MV-4-11 (cell line): ENCODE results near the gene PIK3C3.

Source experiments
- DNase-seq: peaks from one replicate; lab custom pipeline; 2025; lab: John Stamatoyannopoulos, UW

PIK3C3 gene

DNA sequence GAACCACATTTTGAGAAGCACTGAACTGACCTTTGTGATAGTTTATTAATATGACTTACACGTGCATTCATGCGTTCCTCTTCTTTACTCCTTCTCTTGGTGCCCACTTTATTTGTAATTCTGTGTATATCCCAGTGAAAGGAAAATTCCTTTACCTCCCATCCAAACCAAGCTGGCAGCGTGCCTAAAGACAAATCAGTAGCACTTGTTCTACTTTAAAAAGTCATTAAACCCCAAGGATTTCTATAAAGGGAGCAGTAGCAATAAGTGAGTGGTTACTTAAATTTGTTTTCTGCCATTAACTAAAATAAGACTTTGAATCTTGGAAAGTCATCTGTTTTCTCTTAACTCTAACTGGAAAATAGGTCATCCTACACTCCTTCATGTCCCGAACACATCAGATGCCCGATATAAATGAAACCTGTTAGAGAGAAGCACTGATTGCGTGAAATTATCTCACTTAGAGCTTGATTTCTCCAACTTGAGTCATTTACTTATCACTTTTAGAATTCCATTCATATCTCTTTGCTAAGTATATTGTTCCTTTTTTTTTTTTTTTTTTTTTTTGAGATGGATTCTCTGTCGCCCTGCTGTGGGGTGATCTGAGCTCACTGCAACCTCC is 10.7 kb downstream of the PIK3C3 start:
- no peak for DNase-seq

DNA sequence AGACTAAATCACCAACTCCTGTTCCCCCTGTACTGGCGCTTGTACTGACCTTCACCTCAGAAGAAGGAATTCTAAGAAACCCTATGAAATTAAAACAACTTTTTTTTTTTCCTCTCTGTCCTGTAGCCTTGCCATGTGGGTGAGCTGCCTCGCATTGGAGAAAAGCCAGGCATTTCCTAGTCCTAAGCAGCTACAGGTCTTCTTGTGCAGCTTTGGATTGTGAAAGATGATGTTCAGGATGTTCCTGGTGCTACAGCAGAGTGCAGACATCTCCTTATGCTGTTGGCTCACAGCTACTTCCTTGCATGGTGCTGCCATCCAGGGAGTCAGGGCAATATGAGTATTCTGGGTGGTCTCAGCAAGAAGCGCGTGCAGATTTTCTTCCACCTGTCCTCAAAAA is 11.9 kb downstream of the PIK3C3 start:
- DNase-seq, result no peak

DNA sequence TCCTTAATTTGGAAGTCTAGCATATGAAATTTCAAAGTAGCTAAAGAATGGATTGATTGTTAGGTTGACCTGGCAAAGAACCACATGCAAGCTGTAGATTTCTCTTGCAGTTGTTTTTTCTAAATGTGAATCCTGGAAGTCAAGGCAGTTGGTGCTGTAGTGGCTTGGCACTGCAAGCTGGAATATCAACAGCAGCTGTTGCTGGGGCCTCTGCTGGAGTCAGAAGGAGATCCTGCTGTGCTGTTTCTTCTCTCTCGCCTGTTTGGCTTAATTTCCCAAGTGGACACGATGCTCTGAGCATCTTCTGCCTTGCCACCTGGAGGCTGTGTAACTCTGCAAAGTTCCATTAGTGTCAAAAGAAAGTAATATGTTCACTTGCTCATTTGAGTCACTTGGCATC is 12.6 kb downstream of the PIK3C3 start:
- no peak for DNase-seq

DNA sequence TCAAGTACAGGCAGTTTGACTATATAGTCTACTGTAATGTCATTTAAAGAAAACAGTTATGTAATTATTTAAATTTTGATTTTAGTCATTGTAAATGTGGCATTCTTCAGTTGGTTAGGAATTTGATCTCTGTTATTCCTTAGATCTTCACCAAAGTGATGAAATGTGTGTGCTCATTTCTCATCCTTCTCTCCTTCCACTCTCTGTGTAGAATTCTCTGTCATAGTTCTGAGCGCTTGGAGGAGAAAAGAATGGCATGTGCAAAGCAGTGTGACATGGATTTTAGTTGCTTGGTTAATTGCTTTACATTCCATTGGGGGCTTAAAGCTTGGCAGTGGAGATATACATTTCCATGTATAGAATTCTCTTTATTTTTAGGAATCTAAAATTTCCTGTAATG is 14.8 kb downstream of the PIK3C3 start:
- DNase-seq, result no peak

DNA sequence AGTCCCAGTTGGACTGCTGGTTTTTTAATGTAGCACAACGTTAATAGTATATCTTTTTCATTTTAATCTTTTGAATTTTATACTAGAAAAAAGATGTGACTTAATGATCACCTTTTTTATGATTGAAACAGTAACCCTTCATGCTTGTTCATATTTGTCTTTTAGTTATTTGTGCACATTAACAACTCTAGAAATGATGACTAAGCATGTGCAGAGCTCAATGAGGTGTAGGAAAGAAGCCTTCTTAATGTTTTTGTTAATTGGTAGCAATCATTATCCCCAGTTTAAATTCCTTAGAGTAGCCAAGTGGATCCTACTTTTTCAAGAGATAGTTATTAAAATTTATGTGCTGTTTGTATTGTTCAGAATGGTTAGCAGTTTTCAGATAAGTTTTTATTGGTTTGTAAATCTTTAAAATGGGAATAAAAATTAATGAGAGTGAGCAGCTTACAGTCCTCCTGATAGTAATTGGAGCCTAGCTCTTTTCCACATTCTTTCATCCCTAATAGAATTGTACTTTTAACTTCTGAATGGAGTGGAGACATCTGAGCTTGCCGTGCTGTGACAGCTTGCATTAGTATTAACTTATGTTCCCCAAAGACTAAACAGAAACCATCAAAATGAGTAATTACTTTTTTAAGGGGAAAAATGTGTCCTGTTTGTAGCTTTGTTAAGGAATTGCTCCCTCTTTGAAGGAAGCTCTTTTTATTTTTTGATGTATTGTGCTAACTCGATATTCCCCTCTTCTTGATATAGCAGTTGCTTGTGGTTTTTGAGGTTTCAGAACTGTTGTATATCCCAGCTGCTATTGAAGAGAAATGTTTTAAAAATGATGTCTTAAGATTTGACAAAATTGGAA is 17.3 kb downstream of the PIK3C3 start:
- DNase-seq, result peak; percentile 52

DNA sequence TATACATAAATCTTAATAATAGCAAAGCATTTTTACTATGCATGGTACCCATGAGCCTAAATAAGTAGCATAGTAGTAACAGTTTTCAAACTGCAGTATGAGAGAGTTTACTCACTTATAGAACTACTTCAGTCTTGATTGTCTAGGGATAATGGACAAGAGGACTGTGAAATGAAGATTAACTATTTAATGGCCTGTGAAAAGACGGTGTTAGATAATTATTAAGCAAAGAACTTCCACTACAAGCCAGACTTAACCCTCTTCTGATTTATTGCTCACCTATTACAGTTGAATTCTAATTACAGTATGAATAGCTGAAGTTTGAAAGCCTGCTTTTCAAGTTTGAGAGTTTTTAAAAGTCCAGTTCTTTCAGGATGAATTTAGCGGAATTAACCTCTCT is 18.9 kb downstream of the PIK3C3 start:
- no peak for DNase-seq

DNA sequence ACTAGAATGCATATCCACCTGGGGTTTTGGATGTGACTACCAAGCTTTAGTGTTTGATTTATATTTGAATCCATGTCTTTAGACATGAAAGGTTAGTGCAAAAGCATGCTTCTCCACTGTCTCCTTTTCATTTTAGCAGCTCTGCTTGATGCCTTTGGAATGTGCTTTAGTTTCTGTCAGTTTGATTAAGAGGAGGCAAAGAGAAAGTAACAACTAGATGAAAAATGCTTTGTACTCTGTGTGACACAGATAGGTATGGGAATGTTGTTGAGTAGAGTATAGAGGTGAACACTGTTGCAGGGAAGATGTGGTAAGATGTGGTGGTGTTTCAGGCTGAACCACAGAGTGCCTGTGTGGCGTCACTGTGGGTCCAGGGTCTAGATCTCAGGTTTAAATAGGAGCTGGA is 19.8 kb downstream of the PIK3C3 start:
- no peak for DNase-seq

DNA sequence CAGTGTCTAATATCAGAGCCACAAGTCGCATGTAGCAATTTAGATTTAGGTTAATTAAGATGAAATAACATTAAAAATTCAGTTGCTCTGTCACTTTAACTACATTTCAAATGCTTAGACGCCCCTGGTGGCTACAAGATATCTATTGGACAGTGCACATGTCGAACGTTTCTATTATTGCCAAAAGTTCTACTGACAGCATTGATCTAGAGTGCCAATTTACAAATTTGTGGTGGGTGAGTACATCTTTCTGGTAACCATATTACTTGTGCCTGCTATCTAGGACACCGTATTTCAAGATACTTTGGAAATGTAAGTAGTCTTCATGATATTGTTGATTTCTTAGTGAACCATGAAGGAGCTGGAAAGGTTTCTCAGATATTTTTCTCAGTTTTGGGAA is 20.2 kb downstream of the PIK3C3 start:
- DNase-seq, result no peak

DNA sequence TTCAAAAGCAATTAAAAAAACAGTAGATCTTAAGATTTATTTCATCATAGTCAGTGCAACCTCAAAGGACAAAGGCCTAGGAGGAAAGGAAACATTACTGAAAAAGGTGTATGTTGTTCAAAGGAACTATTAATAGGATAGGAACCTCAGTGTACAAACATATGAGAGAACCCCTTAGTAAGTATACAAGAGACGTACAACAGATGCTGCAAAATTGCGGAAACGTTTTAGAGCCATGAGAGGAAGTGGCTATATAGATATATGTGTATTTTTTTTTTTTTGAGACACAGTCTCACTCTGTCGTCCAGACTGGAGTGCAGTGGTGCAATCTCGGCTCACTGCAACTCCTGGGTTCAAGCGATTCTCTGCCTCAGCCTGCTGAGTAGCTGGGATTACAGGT is 22.2 kb downstream of the PIK3C3 start:
- DNase-seq, result peak; percentile 80

DNA sequence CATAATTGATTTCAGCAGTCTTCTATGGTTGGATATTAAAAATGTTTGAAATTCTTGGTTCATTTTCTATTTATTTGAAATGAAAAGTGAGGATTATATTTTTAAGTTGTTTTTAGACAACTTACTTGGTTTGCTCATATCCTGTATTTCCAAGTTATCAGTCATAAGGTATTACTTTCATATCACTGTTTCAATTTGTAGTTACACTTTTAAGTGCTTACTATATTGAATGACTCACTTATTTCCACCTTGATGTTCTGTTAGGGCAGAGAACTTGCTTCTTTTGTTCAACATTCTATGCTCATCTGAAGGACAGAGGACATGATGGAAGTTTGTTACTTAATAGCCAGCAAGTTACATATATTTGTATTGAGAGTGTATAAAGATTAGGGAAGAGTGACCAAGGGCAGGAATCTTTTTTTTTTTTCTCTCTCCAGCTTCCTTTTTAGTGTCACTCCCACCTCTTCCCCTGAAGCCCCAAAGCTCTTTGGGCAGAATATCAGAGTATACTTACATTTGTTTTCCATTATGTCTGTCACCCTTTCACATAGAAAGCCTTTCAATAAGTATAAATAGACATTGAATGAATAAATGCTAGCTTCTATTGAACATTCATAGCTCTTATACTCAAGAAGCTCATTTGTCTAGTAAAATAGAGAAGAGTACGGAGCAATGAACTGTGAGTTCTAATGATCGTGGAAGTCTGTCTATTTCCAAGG is 28.1 kb downstream of the PIK3C3 start:
- DNase-seq, result no peak

DNA sequence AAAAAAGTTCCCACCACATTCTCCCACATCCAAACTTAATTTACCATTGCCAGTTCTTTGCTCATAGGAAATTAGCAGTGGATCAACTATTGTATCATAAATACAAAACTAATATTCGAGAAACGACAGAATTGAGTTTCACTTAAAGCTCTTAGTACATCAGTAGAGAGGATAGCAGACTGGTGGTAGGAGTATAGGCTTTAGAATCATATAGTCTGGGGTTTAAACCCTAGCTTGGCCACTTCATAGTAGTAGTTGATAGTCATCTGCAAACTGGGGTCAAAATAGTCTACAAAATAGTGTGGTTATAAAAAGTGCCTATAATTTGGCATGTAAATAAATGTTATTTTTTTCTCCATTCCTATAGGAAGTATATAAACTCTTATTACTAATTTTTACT is 30.9 kb downstream of the PIK3C3 start:
- no peak for DNase-seq

DNA sequence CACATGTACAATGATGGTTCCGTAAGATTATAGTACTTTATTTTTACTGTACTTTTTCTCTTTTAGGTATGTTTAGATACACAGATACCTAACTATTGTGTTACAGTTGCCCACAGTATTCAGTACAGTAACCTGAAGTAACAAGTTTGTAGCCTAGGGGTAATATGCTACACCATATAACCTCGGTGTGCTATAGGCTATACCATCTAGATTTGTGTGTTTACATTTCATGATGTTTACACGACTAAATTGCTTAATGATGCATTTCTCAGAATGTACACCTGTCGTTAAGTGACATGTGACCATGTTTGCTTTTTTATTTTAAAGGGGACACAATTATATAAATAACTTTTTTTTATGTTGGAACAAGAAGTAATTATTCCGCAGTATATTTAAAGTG is 34.5 kb downstream of the PIK3C3 start:
- DNase-seq, result no peak

DNA sequence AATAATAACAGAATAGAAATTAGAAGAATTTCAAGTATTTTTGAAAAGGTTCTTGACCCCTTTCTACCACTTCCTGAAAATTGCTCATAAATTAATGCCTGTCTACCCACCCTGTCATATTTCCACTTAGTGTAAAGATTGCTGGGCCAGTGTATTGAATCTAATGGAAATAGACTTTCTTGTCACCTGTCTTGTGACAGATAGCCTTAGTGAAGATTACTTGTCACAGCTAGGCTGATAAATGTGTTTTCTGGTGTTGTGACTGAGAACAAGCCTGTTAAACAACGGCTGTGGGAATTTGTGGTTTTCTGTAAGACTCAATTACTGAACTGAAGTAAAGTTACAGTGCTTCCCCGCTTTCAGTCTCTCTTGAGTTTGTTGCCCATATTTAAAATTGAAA is 37.0 kb downstream of the PIK3C3 start:
- peak; percentile 59 for DNase-seq

DNA sequence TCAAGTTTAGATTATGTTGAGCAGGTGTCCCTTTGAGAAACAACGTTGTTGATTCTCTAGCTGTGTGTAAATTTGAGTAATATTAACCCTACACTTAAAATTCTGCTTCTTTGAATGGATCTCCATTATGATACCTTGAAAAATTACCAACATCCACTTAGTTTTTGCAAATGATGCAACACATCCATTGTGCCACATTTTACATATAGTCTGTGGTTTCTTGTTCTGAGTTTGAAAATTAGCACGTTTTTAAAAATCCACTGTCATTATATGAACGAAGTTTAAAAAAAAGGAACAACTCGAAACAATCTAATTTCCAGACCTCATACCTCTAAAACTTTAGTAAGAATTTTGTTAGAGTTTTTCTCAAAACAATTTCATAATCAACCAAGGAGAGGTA is 37.7 kb downstream of the PIK3C3 start:
- peak; percentile 57 for DNase-seq

DNA sequence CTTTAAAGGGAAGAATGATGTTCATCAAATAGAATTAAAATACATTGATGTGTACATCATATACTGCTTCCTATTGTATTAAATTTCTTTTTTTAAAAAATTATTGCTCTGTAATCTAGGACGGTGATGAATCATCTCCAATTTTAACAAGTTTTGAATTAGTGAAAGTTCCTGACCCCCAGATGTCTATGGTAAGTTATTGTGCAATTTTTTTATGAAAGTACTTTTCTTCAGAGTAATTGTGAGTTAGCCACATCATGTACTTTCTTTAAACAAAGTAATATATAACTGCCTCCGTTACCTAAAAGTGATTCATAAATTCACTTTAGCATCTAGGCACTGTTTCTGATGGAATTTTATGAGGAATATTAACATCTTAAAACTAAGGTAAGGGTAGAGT is 38.1 kb downstream of the PIK3C3 start:
- peak; percentile 71 for DNase-seq

DNA sequence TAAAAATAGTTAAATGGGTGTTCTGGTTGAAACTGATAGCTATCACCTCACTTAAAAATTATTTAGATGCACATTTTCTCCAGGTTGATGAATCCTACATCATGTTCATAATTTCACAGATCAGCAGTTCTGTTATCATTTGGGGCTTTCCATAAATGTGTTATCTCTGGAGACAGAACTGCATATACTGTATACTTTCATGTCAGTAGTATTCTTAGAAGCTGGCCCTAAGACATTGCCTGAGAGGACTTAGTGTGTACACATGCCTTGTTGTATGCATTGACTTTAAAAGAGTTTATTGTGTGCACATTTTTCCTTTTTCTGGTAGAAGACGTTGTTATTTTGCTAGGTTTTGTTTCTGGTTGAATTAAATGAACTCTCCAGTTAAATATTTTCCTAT is 41.0 kb downstream of the PIK3C3 start:
- no peak for DNase-seq

DNA sequence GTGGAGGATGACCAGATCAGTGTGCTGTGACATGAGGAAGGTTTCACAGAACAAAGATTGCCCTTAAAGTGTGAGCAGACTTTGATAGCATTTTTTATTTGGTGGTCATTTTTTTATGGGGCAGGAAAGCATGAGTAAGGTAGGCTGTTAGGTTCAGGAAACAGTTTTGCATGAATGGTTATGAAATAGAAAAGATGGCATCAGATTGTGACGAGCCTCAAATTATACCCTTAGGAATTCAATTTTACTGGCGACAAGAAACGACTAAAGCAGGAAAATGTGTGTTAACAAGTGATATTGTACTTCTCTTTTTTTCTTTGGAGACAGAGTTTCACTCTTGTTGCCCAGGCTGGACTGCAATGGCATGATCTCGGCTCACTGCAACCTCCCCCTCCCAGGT is 44.7 kb downstream of the PIK3C3 start:
- DNase-seq, result peak; percentile 59

DNA sequence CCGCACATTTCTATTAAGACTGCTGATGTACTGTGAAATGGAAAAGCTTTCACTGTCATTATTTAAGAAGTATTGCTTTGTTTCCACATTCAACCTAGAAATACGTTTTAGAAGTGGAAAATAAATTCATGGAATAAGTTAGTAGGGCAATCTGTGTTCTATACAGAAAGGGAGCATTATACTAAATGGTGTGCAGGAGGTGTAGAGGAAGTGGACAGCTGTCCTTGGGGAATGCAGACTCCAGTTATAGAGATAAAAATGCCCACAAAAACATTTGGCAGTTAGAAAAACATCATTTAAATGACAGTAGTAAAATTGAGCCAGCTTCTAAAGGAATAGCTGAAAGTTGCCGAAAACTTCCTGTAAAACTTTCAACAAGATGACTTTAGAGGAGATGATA is 46.8 kb downstream of the PIK3C3 start:
- no peak for DNase-seq

DNA sequence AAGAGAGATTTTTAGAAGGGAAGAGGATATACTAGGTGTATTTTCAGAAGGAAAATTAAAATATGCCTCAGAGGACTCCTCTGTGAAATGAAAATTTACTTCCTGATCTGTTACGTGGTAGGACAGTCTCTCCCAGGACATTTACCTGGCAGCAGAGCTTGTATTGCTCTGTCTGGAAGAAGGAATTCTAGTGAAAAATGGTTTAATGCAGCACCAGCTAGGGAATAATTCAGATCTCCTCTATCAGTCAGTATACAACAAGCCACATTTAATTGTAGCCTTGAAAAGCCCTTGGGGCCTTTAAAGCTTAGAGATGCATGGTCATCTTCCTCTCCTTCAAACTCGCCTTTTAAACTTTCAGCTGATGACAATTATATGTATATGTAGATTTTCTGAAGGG is 49.6 kb downstream of the PIK3C3 start:
- DNase-seq, result no peak

DNA sequence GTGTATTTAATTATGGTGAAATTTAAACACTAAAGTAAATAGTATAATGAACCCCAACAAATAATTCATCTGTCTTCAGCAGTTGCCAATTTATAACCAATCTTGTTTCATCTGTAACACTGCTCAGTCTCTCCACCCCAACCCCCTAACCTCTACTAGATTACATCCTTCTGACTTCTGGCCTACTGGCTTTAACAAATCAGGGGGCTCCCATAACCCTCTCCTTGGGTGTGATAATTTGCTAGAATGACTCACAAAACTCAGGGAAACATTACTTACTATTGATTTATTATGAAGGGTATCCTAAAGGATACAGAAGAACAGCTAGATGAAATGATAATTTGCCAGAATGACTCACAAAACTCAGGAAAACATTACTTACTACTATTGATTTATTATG is 50.7 kb downstream of the PIK3C3 start:
- no peak for DNase-seq

DNA sequence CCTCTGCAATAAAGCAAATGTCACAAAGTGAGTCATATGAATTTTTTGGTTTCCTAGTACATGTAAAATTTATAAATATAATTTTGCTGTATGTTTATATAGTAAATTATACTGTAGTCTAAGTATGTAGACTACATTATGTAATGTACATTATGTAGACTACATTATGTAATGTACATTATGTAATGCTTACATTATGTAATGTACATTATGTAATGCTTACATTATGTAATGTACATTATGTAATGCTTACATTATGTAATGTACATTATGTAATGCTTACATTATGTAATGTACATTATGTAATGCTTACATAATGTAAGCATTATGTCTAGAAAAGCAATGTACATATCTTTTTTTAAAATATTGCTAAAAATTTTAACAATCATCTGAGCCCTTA is 54.4 kb downstream of the PIK3C3 start:
- DNase-seq, result peak; percentile 18

DNA sequence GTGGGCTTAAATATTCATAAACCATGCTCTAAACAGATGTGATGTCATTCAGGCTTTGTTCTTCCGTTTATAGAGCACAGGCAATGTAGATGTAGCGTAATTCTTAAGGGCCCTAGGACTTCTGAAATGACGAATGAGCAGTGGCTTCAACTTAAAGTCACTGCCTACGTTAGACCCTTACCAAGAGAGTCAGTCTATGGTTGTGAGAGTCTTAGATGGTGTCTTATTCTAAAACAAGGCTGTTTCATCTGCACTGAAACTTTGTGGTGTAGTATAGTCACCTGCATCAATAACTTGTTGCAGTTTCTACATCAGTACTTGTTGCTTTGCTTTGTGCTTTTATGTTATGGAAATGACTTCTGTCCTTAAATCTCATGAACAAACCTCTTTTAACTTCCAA is 56.0 kb downstream of the PIK3C3 start:
- DNase-seq, result no peak

DNA sequence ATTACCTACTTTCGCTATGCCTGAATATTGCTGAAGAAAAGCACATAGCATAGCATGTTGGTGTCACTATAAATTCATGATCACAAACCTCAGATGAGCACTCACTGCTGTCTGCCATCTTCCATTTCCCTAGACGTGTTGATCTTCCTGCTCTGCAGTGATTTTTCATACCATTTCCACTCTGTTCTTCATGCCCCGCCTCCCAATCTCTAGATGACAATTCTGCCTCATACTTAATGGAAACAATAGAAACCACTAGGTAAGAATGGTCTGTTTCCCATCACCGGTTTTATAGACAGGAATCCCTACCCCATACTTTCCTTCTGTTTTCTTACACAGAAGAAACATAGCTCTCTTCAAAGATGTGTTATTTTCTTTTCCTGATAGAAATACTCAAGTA is 63.8 kb downstream of the PIK3C3 start:
- no peak for DNase-seq
